HepG2 (cell line): Measurements from ENCODE around the gene ANO9. TPM values are rescaled to one million over a fixed set of nuclear protein-coding genes. Genes with fewer than 3 reads are reported as not detected.

ENCODE experiments used
- CTCF ChIP-seq: sonication (generic); formaldehyde crosslinking; IDR thresholded peaks from 2 replicates; pipeline ENCODE4 v1.5.0; 2020; ENCODE audit warnings: mild to moderate bottlenecking, missing genetic modification reagents, moderate library complexity
- GATAD2A ChIP-seq: IDR thresholded peaks from 2 replicates; pipeline ENCODE4 v1.6.1; 2016
- KDM2A ChIP-seq: sonication (generic); formaldehyde crosslinking; IDR thresholded peaks from 2 replicates; pipeline ENCODE4 v1.4.0; 2020; ENCODE audit warnings: low read depth, missing genetic modification reagents, borderline replicate concordance
- SIN3B ChIP-seq: fragments of 150-350 bp; IDR thresholded peaks from 2 replicates; pipeline ENCODE4 v1.6.1; 2014; ENCODE audit warnings: low read length
- SNAPC4 ChIP-seq: sonication (generic); formaldehyde crosslinking; IDR thresholded peaks from 2 replicates; pipeline ENCODE4 v1.4.0; 2020; ENCODE audit warnings: mild to moderate bottlenecking, missing genetic modification reagents
- TFAP4 ChIP-seq: sonication (generic); IDR thresholded peaks from 2 replicates; pipeline ENCODE4 v1.6.1; 2016; ENCODE audit warnings: low read depth, borderline replicate concordance
- XRCC5 ChIP-seq: fragments of 200-400 bp; formaldehyde crosslinking; optimal IDR thresholded peaks from 2 replicates; pipeline ENCODE3; 2017; ENCODE audit warnings: mild to moderate bottlenecking, low read length
- ZBTB37 ChIP-seq: sonication (generic); formaldehyde crosslinking; IDR thresholded peaks from 2 replicates; pipeline ENCODE4 v1.4.0; 2020; ENCODE audit warnings: mild to moderate bottlenecking, missing genetic modification reagents
- ZNF256 ChIP-seq: sonication (generic); formaldehyde crosslinking; conservative IDR thresholded peaks from 2 replicates; pipeline ENCODE4 v1.4.0; 2020; ENCODE audit warnings: missing genetic modification reagents
- ZSCAN12 ChIP-seq: sonication (generic); formaldehyde crosslinking; IDR thresholded peaks from 2 replicates; pipeline ENCODE4 v1.9.0; 2021; ENCODE audit warnings: mild to moderate bottlenecking, missing genetic modification reagents
- polyA plus RNA-seq, 8 experiments: library from polyadenylated mRNA; depleted of rRNA in 3 of 8; stranded (reverse) in 7 of 8; unstranded in 1 of 8; fragments of >200 nt; fragmentation: Illumina TruSeq in 4 of 8; extraction: Trizol in 4 of 8; gene quantifications; 2 replicates each; pipeline versions ENCODE4 v1.2.1 to v1.2.3, GENCODE V29; 2011 to 2016; ENCODE audit warnings: low read depth in 4 of 8, missing spikeins in 1 of 8, mixed read lengths in 1 of 8; ENCODE audit not compliant: insufficient read depth in 1 of 8
- total RNA-seq, 5 experiments: library from RNA; depleted of rRNA; stranded (reverse); fragments of >200 nt; fragmentation: Illumina TruSeq; extraction: Trizol; gene quantifications; 2 replicates each; pipeline ENCODE4 v1.2.3, GENCODE V29; 2016; ENCODE audit warnings: low read depth in 1 of 5
- TF ChIP-seq, protein P1 (sequence below): sonication (generic); formaldehyde crosslinking; IDR thresholded peaks from 2 replicates; pipeline ENCODE4 v1.4.0; 2020; ENCODE audit warnings: missing genetic modification reagents
- TF ChIP-seq, protein P2 (sequence below): sonication (generic); formaldehyde crosslinking; IDR thresholded peaks from 2 replicates; pipeline ENCODE4 v1.5.0; 2020; ENCODE audit warnings: mild to moderate bottlenecking, missing genetic modification reagents
- TF ChIP-seq, protein P3 (sequence below): sonication (generic); formaldehyde crosslinking; IDR thresholded peaks from 2 replicates; pipeline ENCODE4 v1.4.0; 2020; ENCODE audit warnings: missing genetic modification reagents, mild to moderate bottlenecking, borderline replicate concordance

ANO9 gene
- total and polyA plus RNA-seq, 2 of the 13 experiments (the other 11 are each of a cell fraction or from before 2014, with no cell fraction given): 8.9 to 14.3 TPM

DNA sequence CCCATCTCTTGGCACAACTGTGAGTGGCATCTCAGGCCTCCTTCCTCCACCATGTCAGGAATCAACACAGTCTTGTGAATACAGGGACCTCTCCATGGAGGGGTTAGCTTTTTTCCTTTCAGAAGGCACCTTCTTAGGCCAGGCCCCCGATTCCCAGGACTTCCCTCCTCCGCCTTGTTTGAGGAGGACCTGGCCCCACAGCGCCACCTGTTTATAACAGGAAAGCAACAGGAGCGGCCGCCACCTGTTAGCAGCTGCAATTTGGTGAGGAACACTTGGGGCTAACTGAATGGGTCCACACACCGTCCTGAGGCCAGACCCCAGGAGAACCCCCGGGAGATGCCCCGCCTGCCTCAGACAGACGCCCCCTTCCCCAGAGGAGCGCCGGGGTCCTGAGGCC is 51.6 kb downstream of the ANO9 start (continued):
- TF ChIP-seq, protein P1, sequence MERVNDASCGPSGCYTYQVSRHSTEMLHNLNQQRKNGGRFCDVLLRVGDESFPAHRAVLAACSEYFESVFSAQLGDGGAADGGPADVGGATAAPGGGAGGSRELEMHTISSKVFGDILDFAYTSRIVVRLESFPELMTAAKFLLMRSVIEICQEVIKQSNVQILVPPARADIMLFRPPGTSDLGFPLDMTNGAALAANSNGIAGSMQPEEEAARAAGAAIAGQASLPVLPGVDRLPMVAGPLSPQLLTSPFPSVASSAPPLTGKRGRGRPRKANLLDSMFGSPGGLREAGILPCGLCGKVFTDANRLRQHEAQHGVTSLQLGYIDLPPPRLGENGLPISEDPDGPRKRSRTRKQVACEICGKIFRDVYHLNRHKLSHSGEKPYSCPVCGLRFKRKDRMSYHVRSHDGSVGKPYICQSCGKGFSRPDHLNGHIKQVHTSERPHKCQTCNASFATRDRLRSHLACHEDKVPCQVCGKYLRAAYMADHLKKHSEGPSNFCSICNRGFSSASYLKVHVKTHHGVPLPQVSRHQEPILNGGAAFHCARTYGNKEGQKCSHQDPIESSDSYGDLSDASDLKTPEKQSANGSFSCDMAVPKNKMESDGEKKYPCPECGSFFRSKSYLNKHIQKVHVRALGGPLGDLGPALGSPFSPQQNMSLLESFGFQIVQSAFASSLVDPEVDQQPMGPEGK (CRISPR knock-in tag): peak; percentile 39; the same call in 1 of the 2 replicates
- no peak for TF ChIP-seq SNAPC4 (CRISPR knock-in tag)
- TF ChIP-seq ZBTB37: no peak
- TF ChIP-seq, protein P2, sequence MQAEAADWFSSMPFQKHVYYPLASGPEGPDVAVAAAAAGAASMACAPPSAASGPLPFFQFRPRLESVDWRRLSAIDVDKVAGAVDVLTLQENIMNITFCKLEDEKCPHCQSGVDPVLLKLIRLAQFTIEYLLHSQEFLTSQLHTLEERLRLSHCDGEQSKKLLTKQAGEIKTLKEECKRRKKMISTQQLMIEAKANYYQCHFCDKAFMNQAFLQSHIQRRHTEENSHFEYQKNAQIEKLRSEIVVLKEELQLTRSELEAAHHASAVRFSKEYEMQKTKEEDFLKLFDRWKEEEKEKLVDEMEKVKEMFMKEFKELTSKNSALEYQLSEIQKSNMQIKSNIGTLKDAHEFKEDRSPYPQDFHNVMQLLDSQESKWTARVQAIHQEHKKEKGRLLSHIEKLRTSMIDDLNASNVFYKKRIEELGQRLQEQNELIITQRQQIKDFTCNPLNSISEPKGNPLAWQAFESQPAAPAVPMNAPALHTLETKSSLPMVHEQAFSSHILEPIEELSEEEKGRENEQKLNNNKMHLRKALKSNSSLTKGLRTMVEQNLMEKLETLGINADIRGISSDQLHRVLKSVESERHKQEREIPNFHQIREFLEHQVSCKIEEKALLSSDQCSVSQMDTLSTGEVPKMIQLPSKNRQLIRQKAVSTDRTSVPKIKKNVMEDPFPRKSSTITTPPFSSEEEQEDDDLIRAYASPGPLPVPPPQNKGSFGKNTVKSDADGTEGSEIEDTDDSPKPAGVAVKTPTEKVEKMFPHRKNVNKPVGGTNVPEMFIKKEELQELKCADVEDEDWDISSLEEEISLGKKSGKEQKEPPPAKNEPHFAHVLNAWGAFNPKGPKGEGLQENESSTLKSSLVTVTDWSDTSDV (CRISPR knock-in tag): no peak
- TF ChIP-seq GATAD2A: 0 out of 2 replicates have a peak, but pooled peaks have one; percentile 21
- peak; percentile 37; the same call in 1 of the 2 replicates for TF ChIP-seq KDM2A (CRISPR knock-in tag)
- 0 out of 2 replicates have a peak, but pooled peaks have one; percentile 16 for TF ChIP-seq TFAP4
- no peak for TF ChIP-seq ZNF256
- peak; percentile 68 for TF ChIP-seq XRCC5
- no peak for TF ChIP-seq SIN3B
- TF ChIP-seq, protein P3, sequence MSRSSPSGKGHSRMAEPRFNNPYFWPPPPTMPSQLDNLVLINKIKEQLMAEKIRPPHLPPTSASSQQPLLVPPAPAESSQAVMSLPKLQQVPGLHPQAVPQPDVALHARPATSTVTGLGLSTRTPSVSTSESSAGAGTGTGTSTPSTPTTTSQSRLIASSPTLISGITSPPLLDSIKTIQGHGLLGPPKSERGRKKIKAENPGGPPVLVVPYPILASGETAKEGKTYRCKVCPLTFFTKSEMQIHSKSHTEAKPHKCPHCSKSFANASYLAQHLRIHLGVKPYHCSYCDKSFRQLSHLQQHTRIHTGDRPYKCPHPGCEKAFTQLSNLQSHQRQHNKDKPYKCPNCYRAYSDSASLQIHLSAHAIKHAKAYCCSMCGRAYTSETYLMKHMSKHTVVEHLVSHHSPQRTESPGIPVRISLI (CRISPR knock-in tag): no peak
- peak; percentile 79 for TF ChIP-seq CTCF
- TF ChIP-seq ZSCAN12 (CRISPR knock-in tag): no peak
